Measurements from ENCODE around the gene CEP295NL.
A peak's percentile ranks its signal among the peaks of the same experiment; 100 is the strongest.
"Not testable (repeated sequence)": the region's sequence is repeated elsewhere in the genome, so short reads cannot be mapped to it uniquely, and the experiment has no call there.

CEP295NL gene

DNA sequence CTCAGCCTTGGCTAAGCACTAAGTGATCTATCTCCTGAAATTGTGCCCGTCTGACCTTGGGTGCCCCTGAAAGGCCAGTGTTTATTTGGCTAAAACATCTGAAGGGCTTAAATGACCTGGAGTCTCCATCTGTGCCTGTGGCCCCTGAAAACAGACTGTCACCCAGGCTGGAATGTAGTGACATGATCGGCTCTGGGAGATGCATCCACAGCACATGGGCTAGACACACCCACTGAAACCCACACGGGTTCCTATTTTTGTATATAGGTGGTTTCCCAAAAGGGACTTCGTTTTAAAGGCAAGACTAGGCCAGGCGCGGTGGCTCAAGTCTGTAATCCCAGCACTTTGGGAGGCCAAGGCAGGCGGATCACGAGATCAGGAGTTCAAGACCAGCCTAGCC, 13.5 kb downstream of the CEP295NL start:
- no peak for DNase-seq

DNA sequence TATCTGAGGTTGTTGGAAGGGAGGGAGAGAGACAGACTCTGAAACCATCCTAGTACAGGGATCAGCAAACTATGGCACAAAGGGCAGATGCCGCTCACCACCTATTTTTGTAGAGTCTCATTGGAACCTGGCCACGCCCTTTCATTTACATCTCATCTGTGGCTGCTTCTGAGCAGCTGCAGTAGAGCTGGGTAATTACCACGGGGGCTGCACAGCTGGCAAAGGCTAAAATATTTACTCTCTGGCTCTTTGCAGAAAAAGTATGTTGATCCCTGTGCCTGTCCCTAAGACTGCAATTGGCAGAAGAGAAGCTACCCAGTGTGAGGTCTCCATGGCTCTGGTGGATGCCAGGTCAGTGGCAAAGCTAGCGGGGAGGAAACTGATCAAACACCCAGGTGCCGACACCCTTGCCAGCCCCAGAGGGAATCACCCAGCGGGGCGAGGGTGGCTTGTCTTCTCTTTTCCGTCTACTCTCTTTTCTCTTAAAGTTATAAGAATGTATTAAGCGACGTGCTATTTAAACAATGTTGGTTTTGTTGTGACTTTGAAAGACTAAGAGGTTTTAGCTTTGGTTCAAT, 14.0 kb downstream of the CEP295NL start:
- DNase-seq: no peak

DNA sequence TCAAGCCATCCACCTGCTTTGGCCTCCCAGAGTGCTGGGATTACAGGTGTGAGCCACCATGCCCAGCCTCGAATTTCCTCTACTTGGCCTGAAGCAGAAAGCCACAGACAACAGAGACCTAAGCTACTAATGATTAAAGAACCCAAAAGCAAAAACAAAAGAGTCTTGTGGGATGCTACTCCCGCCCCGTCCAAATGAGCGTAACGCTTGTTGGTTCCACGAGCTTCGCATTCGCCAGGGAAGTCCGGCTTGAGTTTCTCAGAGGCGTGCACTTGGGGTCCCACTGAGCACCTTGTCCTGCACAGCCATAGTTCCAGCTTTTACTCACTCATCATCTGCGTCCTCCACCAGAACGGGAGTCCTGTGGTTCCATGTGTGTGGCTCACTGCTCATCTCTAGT, 16.0 kb downstream of the CEP295NL start:
- no peak for DNase-seq

DNA sequence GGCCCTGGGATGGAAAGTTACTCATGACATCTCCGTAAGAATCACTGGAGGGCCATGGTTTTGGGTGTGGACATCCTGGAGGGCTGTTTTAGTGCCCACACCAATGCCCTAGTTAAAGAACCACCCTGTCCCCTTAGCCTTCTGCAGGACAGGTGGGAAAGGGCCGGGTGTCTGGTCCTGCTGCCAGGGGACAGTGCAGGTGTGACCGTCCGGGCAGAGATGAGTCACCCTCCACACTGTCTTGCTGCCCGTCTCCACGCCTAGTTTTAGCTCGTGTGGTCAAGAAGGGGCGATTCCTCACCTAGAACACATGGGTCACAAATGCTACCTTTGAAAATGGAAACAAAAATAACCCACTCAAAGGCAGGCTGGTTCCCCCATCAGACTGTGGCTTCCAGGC, 17.0 kb downstream of the CEP295NL start:
- DNase-seq: no peak

DNA sequence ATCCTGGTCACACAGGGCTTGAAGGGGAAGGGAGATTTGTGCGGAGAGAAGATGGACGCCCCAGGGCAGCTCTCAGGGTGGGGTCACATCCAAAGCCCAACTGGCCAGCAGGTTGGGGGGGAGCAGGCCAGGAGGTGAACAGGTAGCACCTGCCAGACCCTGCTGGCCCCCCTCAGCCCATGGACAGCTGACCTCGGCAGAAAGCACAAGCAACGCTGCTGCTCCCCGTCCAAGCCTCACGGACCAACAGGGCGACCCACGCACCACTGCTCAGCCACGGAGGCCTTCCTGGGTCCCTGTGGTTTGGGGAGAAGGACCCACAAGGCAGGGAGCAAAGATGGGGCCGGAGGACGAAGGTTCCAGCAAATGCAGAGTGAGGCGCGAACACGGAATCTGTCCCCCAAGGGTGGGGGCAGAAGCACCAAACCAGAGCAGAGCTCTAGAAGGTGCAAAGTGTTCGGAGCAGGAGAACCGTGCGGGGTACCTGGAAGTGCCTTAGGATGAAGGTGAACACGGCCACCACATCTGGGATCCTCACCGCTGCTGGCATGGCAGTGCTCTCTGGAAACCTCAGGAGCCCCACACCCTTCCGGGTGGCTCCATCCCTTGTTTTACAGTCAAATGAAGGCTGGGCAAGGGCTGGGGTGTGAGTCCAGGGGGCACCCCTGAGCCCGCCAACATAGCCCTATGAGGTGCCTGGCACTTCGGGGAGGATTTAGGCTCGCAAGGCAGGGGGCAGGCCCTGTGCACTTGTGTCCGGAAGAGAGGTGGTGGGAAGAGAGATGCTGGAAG, 17.9 kb downstream of the CEP295NL start:
- DNase-seq: no peak

DNA sequence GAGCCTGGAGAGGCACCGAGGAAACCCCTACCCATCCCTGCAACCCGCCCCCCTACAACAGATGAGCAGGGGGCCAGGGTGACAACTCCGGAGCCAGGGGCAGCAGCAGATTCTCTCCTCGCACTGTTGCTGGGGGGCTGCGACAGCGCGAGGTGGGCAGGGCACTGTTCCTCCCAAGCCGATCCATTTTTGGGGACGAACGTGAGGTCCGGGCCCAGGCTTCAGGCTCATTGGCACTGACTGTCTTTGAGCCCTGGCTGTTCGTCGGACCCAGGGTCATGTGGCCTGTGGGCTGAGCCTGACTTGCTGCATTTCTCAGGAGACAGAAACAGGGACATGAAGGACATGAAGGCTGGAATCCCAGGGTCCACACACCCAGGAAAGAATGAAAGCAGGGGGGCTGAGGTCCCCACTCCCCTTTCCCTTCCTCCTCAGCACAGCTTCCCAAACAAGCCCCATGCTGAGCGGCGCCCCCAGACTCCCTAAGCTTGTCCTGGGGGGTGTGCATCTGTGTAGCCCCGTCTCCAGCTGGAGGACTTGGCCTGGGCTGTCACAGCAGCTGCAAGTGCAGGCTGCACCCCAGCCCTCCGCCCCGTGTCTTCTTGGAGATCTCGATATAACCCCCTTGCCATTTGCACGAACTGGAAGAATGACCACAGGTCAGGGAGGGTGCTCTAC, 18.7 kb downstream of the CEP295NL start:
- peak in 43 of 58 donors; percentile 23 to 86 (median 66) for DNase-seq

DNA sequence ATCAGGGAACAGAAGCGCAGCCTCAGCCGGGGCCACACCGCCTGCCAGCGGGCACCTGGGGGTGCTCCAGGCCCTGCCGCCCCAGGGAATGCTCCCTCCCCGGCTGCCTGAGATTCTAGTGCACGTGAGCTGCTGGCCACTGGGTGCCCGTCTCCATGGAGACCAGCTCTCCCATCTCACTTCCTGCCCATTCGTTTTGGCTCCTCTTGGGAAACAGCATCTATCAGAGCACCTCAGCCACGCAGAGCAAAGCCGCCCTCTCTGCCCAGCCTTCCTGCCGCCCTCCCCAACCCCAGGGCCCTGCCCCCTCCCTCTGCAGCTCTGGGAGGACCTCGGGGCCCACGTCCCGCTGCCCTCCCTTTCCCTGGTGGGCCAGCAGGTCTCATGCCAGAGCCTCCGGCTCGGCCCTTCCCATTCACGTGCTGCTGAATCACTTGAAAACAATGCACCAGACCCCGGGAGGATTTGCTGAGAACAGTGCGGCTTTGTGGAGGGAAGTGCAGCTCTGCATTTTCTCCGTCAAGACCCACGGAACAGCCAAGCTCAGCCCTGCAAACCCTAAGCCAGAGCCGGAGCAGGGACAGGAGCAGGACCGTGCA, 19.4 kb downstream of the CEP295NL start:
- DNase-seq: peak in 56 of 58 donors; percentile 45 to 96 (median 83)

DNA sequence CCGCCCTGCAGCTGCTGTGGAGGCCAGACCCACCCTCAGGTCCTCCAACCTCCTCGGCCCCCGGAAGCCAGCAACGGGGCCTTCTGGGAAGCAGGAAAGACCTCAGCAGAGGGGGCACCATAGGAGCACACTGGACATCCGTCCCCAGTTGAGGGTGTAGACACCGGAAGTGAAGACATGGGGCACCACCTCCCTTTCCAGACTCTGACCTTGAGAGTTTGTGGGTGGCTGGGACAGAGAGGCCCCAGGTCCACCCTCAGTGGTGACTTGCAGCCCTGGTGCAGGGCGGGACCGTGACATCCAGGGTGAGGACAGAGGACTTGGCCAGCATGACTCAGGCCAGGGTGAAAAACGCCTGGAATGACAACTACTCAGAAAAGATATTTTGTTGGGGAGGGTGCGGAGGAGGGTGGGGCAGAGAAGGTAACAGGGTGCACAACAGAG, 19.9 kb downstream of the CEP295NL start:
- DNase-seq: peak in 5 of 58 donors; percentile 61 to 84 (median 72)

DNA sequence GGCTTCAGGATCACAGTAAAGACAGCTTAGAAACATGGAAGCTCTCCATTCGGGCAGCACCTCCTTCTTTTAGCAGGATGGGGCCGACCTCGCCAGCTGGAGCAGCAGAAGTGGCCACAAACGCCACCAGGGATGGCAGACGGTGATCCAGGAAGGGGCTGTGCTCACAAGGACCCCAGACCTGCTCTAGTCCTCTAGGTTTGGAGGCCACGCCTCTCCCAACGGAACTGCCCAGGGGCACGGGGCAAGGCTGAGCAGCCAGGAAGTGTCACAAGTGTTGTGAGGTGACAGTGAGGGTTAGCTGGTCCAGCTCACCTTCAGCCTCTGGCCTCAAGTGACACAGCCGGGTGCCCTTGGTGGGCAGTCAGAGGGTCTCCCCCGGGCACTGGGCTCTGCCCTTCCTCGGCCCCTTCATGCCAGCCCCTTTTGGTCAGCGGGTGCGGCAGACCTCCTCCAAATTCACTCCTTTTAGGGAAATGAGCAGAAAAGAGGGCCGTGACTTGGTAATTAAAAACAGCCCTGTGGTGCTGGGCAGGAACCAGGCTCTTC, 20.4 kb downstream of the CEP295NL start:
- peak in 1 of 58 donors; percentile 54 for DNase-seq

DNA sequence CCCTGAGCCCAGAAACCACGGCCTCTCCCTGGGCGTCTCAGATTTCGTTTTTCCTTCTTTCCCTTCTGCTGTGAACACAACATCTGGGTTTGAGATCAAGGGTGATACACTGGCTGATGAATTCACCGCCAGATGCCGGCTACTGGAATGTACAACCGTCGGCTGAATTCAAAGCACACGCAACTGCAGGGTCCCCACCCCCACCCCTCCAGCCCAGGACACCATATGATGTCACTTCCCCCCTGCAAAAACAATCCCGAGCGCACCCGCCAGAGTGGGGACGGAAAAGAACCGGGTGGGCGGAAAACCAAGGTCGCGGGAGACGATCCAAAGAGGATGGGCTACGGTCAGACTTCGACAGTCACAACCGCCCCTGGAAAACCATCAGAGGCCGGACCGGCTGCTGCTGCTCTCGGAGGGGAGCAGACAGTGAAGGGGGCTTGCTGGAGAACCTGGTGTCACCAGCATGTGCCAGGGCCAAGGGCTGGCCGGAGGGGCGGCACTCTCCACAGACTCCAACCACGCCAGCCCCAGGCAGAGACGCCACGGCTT, 23.3 kb downstream of the CEP295NL start:
- DNase-seq: peak in 2 of 58 donors; percentile 23 to 25

DNA sequence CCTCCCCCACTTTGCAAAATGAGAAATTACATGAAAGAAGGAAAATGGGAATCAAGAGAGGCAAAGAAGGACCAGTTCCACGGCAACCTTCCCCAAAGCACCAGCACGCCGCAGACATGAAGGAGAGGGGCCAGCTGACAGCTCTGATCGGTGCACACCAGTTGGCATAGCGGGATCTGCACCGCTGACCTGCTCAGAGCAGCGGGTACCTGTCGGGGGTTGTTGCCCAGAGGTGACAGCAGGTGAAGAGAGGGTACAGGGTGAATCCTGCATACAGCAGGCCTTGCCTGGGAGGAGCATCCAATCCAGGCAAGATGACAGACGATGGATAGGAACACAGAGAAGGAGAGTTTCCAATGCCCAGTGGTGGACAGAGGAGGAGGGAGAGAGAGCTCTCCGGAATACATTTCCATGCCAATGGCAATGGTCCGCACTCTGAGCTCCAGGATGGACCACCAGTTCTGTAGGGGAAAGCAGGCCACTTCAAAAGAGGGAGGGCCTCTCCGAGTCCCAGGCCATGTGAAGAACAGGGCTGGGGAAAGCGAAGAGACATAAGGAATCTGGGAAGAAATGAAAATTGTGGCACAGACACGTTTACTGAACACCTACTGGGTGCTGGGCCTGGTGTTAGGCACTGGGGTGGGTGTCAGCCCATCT, 24.0 kb downstream of the CEP295NL start:
- no peak for DNase-seq

DNA sequence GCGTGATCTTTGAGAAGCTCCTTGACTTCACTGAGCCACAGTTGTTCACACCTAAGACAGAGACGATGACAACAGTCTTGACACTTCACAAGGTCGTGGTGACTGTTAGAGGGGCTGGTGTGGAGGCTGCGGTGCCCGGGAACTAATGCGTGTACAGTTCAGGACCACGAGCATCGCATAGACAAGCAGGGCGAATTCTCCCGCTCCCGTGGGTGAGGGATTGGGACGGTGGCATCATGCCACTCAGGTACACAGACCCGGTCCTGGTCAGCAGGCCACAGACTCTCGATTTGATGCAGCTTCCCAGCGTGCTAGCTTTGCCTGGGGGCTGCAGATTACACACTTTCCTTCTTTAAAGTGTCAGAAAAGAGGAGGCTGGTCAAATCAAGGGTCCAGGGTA, 24.7 kb downstream of the CEP295NL start:
- no peak for DNase-seq

DNA sequence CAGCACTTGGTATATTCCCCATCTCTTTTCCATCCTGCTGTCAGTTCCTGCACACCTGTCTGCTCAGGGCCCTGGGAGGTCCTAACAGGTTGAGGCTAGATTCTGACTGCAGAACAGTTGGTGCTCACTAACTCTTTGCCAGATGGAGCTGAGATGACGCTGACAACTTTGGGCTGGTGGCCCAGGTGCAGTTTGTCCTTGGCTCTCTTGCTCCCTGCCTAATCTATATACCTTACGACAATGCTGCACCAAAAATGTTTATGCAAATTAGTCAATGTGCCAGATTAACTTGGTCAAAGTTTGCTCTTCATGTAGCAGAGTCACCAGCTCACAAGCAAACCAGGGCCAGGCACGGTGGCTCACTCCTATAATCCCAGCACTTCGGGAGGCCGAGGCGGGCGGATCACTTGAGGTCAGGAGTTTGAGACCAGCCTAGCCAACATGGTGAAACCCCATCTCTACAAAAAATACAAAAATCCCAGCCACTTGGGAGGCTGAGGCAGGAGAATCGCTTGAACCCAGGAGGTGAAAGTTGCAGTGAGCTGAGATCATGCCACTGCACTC, 26.0 kb downstream of the CEP295NL start:
- DNase-seq: not testable (repeated sequence)

DNA sequence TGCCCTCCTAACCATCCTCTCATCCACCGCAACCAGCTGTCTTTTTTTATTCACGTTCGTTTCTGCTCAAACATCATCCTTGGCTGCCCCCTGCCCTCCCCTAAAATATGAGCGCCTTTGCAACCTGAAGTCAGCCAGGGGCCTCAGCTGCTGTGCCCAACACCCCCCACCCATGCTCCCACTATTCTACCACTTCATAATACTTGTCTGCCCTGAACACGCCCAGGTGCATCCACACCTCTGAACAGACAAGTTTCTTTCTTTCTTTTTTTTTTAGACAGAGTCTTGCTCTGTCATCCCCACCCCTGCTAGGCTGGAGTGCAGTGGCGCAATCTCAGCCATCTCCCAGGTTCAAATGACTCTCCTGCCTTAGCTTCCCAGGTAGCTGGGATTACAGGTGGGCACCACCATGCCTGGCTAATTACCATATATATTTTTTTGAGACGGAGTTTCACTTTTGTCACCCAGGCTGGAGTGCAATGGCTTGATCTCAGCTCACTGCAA, 26.9 kb downstream of the CEP295NL start:
- no peak for DNase-seq

DNA sequence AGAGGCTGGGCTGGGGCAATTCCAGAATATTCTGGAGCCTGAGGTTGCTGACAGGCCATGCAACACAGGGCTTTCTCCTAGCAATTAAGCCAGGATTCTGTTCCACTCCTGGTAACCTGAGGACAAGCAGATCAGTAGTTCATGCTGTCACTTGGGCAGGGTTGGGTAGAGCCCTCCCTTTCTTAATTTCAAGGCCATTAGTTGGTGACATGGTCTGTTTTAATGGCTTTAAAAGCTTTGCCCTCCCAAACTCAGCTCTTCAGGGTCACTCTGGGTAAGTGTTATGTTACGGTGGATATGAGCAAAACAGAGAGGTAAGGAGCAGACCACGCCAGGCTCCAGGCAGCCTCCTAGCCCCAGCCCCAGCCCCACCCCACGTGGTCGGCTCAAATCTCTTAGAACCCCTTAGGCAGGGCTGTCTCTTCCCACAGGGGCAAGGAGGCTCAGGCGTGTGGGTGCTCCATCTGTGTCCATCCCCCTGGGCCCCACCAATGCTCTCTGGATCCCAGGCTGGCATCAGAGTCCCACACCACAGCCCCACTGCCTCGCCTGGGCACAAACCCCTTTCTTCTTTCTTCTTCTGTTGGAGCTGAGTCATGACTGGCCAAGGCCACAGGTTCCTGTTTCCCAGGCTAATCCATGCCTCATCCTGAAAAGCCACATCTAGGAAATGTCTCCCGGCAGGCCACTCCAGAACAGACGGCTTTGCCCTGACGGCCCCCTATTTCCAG, 27.5 kb downstream of the CEP295NL start:
- DNase-seq: peak in 6 of 58 donors; percentile 21 to 54 (median 44)

DNA sequence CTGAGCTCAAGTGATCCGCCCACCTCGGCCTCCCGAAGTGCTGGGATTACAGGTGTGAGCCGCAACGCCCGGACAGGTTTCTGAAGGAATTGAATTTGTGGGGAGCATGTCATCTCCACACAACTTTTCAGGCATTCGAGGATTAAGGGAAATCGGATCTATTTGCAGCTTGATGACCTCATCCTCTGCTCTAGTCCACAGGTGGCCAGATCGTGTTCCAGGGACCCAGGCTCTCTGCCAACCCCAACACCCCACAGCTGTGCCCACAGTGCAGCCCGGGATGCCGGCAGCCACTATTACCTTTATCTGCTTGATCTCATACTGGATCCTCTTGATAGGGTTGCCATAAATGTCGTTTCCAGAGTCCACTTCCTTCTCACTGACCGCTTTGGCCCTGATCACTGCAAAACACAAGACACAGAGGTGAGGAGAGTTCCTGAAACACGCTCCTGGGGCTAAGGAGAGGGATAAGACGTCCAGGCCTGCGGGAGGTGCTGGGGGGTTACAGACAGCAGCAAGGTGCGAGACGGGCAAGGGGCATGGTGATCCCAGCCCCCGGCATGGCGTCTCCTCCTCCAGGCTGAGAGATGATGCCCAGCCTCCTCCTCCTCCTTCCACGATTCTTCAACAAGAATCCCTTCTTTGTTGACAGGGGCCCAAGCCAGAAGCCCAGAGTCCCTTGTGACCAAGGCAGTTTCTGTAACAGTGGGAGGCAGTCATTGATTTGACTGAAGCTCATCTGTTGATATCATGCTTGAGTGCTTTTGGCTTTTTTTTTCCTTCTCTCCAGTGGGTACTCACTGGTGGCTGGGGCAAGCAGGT, 29.3 kb downstream of the CEP295NL start:
- DNase-seq: peak in 39 of 58 donors; percentile 30 to 83 (median 55)

DNA sequence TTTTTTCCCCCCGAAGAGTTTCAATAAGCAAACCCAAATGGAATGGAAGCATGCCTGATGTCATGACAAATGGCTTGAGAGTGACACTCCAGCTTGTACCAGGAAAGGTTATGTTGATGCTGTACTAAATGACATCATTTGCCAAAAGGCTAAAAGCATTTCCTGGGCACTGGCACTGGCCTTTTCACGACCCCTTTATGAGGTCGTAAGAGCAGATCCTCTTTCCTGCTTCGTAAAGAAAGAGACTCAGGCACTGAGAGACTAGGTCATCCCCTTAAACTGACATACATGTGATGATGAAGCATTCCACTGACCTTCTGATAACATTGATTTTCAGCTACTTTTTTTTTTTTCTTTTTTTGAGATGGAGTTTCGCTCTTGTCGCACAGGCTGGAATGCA, 30.5 kb downstream of the CEP295NL start:
- no peak for DNase-seq

DNA sequence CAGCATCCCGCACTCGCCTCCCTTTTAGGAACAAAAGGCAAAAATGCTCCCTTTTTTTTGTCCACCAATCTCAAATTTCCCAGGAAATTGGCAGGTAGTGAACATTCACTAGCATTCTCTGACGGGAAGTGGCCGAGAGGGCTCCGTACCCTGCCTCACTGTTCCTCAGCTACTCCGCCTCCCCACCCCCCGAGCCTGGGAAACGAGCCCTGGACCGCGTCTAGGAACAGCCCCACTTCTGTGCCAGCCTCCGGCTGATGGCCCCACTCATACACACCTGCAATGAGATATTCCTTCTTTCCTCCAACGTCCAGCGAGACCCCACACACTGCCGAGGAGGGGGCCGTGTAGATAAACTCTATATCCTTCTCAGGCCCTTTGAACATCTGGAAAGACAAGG, 32.4 kb downstream of the CEP295NL start:
- DNase-seq: peak in 2 of 58 donors; percentile 29 to 38
